GM23338 (cell line): ENCODE results near the gene CIRBP.

Experiments used
- CTCF ChIP-seq, 2 experiments: fragments of 200-600 bp in 1 of 2; sonication (generic) in 1 of 2; conservative IDR thresholded peaks; 2 replicates each; pipeline versions ENCODE4 v1.5.1 to v1.6.1; 2016 to 2017; ENCODE audit warnings: antibody characterized with exemption in 2 of 2, low read depth in 2 of 2, mild to moderate bottlenecking in 2 of 2, moderate library complexity in 1 of 2
- JUNB ChIP-seq: IDR thresholded peaks from one replicate; pipeline ENCODE4 v1.6.1; 2016; ENCODE audit warnings: antibody characterized with exemption; ENCODE audit not compliant: unreplicated experiment
- POLR2AphosphoS5 ChIP-seq: IDR thresholded peaks from 2 replicates; pipeline ENCODE4 v1.6.1; 2016; ENCODE audit warnings: antibody characterized with exemption, low read depth
- REST ChIP-seq: IDR thresholded peaks from one replicate; pipeline ENCODE4 v1.6.1; 2018; ENCODE audit warnings: antibody characterized with exemption; ENCODE audit not compliant: unreplicated experiment

GRCh38 chr19:1228161-1228957, 40.8 kb upstream of the CIRBP start:
- TF ChIP-seq REST (no peak), CTCF (conservative IDR thresholded peaks at IDR 0.05; ENCODE audit: low read depth in 2 of 2) (no peak), POLR2AphosphoS5 (no peak; the same call in 1 of the 2 replicates), JUNB (no peak)
